Kidney (tissue), 14 donors: ENCODE measurements around the gene CAND2. TPM values are rescaled to one million over a fixed set of nuclear protein-coding genes. Genes with fewer than 3 reads are reported as not detected.
A peak's percentile ranks its signal among the peaks of the same experiment; 100 is the strongest.

ENCODE experiments used
- DNase-seq, 5 donors: peaks; one replicate each; pipeline ENCODE4 v3.0.0-alpha.2; 2013 to 2020
- FAIRE-seq: peaks from 2 replicates; lab custom pipeline; 2012; peaks lifted over from hg19 to GRCh38; lab: Jason Lieb, UNC
- H3K27ac ChIP-seq, 2 donors: one replicate each; pipeline ENCODE4 v1.7.0; 2013; ENCODE audit warnings: low read depth in 2 of 2, low read length in 2 of 2, inconsistent platforms in 1 of 2
- H3K27me3 ChIP-seq: one replicate; pipeline ENCODE4 v1.7.1; 2013; ENCODE audit warnings: low read length, inconsistent platforms; ENCODE audit not compliant: control insufficient read depth, insufficient read depth
- H3K36me3 ChIP-seq, 3 donors: one replicate each; pipeline versions ENCODE4 v1.7.0 to v1.7.1; 2013; ENCODE audit warnings: low read length in 3 of 3, control low read depth in 1 of 3, inconsistent platforms in 1 of 3; ENCODE audit not compliant: insufficient read depth in 3 of 3, control insufficient read depth in 2 of 3
- H3K4me1 ChIP-seq, 3 donors: one replicate each; pipeline versions ENCODE4 v1.7.0 to v1.7.1; 2013; ENCODE audit warnings: low read length in 3 of 3, inconsistent platforms in 1 of 3, low read depth in 1 of 3; ENCODE audit not compliant: control insufficient read depth in 2 of 3, insufficient read depth in 2 of 3
- H3K4me3 ChIP-seq, 3 donors: one replicate each; pipeline versions ENCODE4 v1.7.0 to v1.8.1; 2013; ENCODE audit warnings: low read length in 3 of 3, control low read depth in 1 of 3, inconsistent platforms in 1 of 3
- H3K9ac ChIP-seq, 3 donors: one replicate each; pipeline versions ENCODE4 v1.7.0 to v1.7.1; 2013; ENCODE audit warnings: low read length in 3 of 3, control low read depth in 1 of 3, inconsistent platforms in 1 of 3
- H3K9me3 ChIP-seq, 3 donors: one replicate each; pipeline versions ENCODE4 v1.7.0 to v1.7.1; 2013; ENCODE audit warnings: low read length in 3 of 3, control low read depth in 1 of 3, inconsistent platforms in 1 of 3; ENCODE audit not compliant: control insufficient read depth in 2 of 3, insufficient read depth in 1 of 3
- CTCF ChIP-seq: IDR thresholded peaks from 3 replicates; pipeline ENCODE4 v1.5.1; 2012; ENCODE audit warnings: mild to moderate bottlenecking, moderate library complexity, borderline replicate concordance; ENCODE audit not compliant: insufficient read depth; ENCODE audit errors: extremely low read depth
- intact Hi-C: fragments of 100-400 bp; cut with DNase I; formaldehyde crosslinking; loops from one replicate; pipeline ENCODE4 v1.11.1; 2022
- polyA plus RNA-seq: library from polyadenylated mRNA; stranded (reverse); fragments of 350-450 nt; fragmentation: Illumina TruSeq; extraction: RNeasy Lipid Tissue Mini Kit (QIAGEN cat#74804); gene quantifications from one replicate; pipeline ENCODE4 v1.2.3, GENCODE V29; 2014; ENCODE audit warnings: low read depth, low replicate concordance; ENCODE audit not compliant: insufficient read depth
- total RNA-seq: library from RNA; stranded (reverse); fragmentation: NEBNext Ultra II Directional; extraction: Animal tissue kit (Norgen Biotek cat#: 25700); gene quantifications from one replicate; pipeline ENCODE4 v1.2.1, GENCODE V29; 2021
- donor health status: control.
- donor health status: control.
- donor health status: control.
- donor health status: control.
- donor health status: control.
- donor health status: DM: yes; HTN: yes; CAD: no.
- donor health status: Normal renal cell carcinoma (clear cell type).

CAND2 gene
- total and polyA plus RNA-seq, 2 donors from 2014 or later = 3.9 to 7.1 TPM

- Histone ChIP-seq H3K27me3 (no peaks in the 10 kb centered on the region), H3K4me3 (no peak overlapping the region), H3K9me3 (no peaks in the 10 kb centered on the region), H3K9ac (no peak overlapping the region), H3K36me3 (peaks cover 0 to 25% (median 19%) of the 10 kb centered on the region in 3 donors), H3K4me1 (no peaks in the 10 kb centered on the region), H3K27ac (no peak overlapping the region)
- no peak for FAIRE-seq
- DNase-seq = no peak
- intact Hi-C loops = no loop called here
- TF ChIP-seq CTCF = no peak
Measured at GRCh38 chr3:12830785-12831156, 34.3 kb downstream of the CAND2 start.

GRCh38 chr3:12831301-12831866 is 34.9 kb downstream of the CAND2 start:
- intact Hi-C loops = no loop called here
- Histone ChIP-seq H3K27me3 (no peaks in the 10 kb centered on the region), H3K9ac (no peak overlapping the region), H3K4me1 (no peaks in the 10 kb centered on the region), H3K36me3 (peaks cover 2 to 26% (median 25%) of the 10 kb centered on the region in 3 donors), H3K9me3 (no peaks in the 10 kb centered on the region), H3K4me3 (no peak overlapping the region), H3K27ac (no peak overlapping the region)
- FAIRE-seq (no peak), DNase-seq (peak in 2 of 5 donors; percentile 19 to 41)
- no peak for TF ChIP-seq CTCF

GRCh38 chr3:12832350-12833221 is 36.1 kb downstream of the CAND2 start:
- FAIRE-seq = no peak
- peaks cover 7 to 36% (median 36%) of the 10 kb centered on the region in 3 donors for H3K36me3 ChIP-seq
- intact Hi-C loops = no loop called here

More at GRCh38 chr3:12832350-12833221, 36.1 kb downstream of the CAND2 start:
- DNase-seq = no peak
- Histone ChIP-seq H3K27ac (no peak overlapping the region), H3K9me3 (no peaks in the 10 kb centered on the region), H3K4me3 (no peak overlapping the region), H3K9ac (no peak overlapping the region), H3K4me1 (no peaks in the 10 kb centered on the region), H3K27me3 (no peaks in the 10 kb centered on the region)
- no peak for TF ChIP-seq CTCF
